ENCODE data around the gene EVX1. TPM values are rescaled to one million over a fixed set of nuclear protein-coding genes. Genes with fewer than 3 reads are reported as not detected.

Gene EVX1
- total and polyA plus RNA-seq, 2 experiments from 2014 or later = 0.95 to 1.1 TPM

DNA sequence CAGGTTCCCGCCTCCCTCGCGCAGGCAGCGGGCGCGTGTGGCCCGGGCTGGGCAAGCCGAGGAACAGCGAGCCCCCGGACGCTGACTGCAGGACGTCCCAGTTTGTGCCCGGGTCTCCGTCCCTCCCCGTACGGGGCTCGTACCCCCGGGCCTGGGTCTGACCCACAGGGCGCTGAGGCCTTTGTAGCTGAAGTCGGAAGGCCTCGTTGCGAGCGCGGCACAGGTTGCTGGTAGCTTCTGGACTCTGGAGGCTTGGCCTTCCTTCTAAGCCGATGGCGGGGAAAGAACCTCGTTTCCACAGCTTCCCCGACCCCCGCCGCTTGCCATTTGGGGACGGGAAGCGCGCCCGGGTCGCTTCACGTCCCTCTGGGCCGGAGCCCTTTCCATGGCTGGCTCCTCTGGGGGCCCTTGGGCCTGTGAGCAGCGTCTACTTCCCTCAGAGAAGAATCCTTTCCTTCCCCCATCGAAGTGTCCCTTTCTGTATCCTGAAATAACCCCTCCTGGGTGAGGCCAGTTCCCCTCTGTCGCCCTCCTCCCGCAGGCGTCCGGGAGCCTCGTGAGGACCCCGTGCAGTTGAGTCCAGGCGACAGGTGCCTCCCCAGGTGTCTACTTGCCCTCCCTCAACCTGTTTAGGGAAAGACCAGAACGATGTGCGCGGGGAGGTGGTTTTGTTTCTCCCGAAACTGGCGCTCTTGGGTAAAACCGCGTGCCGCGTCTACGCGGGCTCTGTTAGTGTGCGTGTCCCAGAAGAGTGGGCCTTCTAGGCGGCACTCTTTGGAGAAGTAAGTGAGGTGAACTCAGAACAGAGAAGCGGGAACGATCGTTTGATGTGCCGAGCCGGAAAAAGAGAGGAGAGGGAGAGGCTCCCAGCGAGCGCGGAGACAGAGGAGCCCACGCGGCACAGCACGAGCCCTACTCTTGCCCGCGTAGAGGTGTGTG, 9.3 kb downstream of the EVX1 start:
- H3K4me3 ChIP-seq = no peak overlapping the region
- WGBS (ENCODE audit: low lambda C conversion rate, missing lambda C conversion rate) = 35% methylated on average over 63 of the region's 72 CpGs
- peaks cover 78% of the 10 kb centered on the region for H3K27me3 ChIP-seq

DNA sequence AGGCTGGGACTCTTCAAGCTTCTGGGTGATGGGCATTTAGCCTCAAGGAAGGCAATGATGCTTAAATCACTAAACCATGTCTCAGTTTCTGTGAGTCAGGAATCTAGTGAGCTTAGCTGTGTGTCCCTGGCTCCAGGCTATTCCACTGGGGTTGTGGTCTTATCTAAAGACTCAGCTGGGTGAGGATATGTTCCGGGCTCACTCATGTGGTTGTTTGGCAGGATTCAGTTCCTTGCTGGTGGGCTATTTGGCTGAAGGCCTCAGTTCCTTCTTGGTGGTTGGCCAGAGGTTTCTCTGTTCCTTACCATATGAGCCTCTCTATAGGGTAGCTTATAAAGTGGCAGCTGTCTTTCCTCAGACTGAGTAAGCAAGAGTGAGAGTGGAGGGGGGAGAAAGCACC, 12.0 kb downstream of the EVX1 start:
- Histone ChIP-seq H3K27ac (no peak overlapping the region), H3K79me2 (no peaks in the 10 kb centered on the region), H3K4me2 (no peak overlapping the region), H3K4me1 (ENCODE audit: insufficient read depth) (peaks cover 7% of the 10 kb centered on the region), H3K27me3 (peaks cover 51% of the 10 kb centered on the region), H3K36me3 (replicated peaks; ENCODE audit: insufficient read depth, low read depth) (no peaks in the 10 kb centered on the region), H3K9me2 (replicated peaks; ENCODE audit: insufficient read depth) (no peaks in the 10 kb centered on the region), H3K9me3 (ENCODE audit: low read depth) (no peaks in the 10 kb centered on the region), H3K4me3 (no peak overlapping the region), H4K20me1 (ENCODE audit: insufficient read depth, poor library complexity, severe bottlenecking) (no peaks in the 10 kb centered on the region), H2AFZ (no peak overlapping the region)
- TF ChIP-seq EZH2 (IDR thresholded peaks at IDR 0.05; ENCODE audit: borderline replicate concordance) (no peak), EZH2phosphoT487 (IDR thresholded peaks at IDR 0.05; ENCODE audit: low read depth, severe bottlenecking, unreplicated experiment) (no peak)
- TF ChIP-seq, protein P1, sequence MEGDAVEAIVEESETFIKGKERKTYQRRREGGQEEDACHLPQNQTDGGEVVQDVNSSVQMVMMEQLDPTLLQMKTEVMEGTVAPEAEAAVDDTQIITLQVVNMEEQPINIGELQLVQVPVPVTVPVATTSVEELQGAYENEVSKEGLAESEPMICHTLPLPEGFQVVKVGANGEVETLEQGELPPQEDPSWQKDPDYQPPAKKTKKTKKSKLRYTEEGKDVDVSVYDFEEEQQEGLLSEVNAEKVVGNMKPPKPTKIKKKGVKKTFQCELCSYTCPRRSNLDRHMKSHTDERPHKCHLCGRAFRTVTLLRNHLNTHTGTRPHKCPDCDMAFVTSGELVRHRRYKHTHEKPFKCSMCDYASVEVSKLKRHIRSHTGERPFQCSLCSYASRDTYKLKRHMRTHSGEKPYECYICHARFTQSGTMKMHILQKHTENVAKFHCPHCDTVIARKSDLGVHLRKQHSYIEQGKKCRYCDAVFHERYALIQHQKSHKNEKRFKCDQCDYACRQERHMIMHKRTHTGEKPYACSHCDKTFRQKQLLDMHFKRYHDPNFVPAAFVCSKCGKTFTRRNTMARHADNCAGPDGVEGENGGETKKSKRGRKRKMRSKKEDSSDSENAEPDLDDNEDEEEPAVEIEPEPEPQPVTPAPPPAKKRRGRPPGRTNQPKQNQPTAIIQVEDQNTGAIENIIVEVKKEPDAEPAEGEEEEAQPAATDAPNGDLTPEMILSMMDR (IDR thresholded peaks at IDR 0.05; ENCODE audit: poor library complexity) = no peak
- WGBS (ENCODE audit: low lambda C conversion rate, missing lambda C conversion rate) = 60% methylated on average over 1 of the region's 1 CpG
- no peak for DNase-seq (ENCODE audit: low spot score)

More for the DNA sequence above, 9.3 kb downstream of the EVX1 start:
- H3K27ac ChIP-seq = no peak overlapping the region
- peaks cover 7% of the 10 kb centered on the region for H3K4me1 ChIP-seq (ENCODE audit: insufficient read depth)
- H3K4me2 ChIP-seq = peak overlapping the region; percentile 68
- H3K36me3 ChIP-seq (replicated peaks; ENCODE audit: insufficient read depth, low read depth) = no peaks in the 10 kb centered on the region
- no peaks in the 10 kb centered on the region for H3K79me2 ChIP-seq
- no peaks in the 10 kb centered on the region for H3K9me2 ChIP-seq (replicated peaks; ENCODE audit: insufficient read depth)
- no peaks in the 10 kb centered on the region for H3K9me3 ChIP-seq (ENCODE audit: low read depth)
- no peak for DNase-seq (ENCODE audit: low spot score)
- H4K20me1 ChIP-seq (ENCODE audit: insufficient read depth, poor library complexity, severe bottlenecking) = no peaks in the 10 kb centered on the region
- TF ChIP-seq EZH2 (IDR thresholded peaks at IDR 0.05; ENCODE audit: borderline replicate concordance) = peak; percentile 87
- TF ChIP-seq, protein P1 (IDR thresholded peaks at IDR 0.05; ENCODE audit: poor library complexity) = no peak
- peak overlapping the region; percentile 40 for H2AFZ ChIP-seq

DNA sequence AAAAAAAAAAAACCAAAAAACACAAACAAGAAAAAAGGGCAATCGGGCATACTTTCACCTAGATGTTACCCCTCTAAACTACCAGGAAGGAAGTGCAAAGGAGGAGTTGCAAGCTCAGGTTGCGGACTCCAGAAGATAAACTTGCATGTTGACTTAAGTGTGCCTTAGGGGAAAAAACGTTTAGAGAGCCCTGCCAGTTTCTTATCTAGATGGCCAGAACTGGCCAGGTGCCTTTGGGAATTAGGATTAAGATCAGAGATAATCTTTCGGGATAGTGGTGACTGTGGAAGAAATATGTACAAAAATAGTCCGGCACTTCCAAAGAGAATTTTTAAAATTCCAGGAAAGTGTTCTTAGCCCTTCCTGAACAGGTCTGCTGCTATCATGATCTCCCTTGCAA, 17.6 kb downstream of the EVX1 start:
- H3K36me3 ChIP-seq (replicated peaks; ENCODE audit: insufficient read depth, low read depth) = no peaks in the 10 kb centered on the region
- no peaks in the 10 kb centered on the region for H3K9me3 ChIP-seq (ENCODE audit: low read depth)
- no peaks in the 10 kb centered on the region for H3K27me3 ChIP-seq
- no peak for DNase-seq (ENCODE audit: low spot score)
- no peaks in the 10 kb centered on the region for H3K4me1 ChIP-seq (ENCODE audit: insufficient read depth)
- H3K4me2 ChIP-seq = no peak overlapping the region
- no peaks in the 10 kb centered on the region for H4K20me1 ChIP-seq (ENCODE audit: insufficient read depth, poor library complexity, severe bottlenecking)
- H3K27ac ChIP-seq = no peak overlapping the region
- no peak overlapping the region for H2AFZ ChIP-seq
- WGBS (ENCODE audit: low lambda C conversion rate, missing lambda C conversion rate) = 25% methylated on average over 5 of the region's 5 CpGs
- H3K4me3 ChIP-seq = no peak overlapping the region
- no peaks in the 10 kb centered on the region for H3K9me2 ChIP-seq (replicated peaks; ENCODE audit: insufficient read depth)
- no peaks in the 10 kb centered on the region for H3K79me2 ChIP-seq
- TF ChIP-seq EZH2 (IDR thresholded peaks at IDR 0.05; ENCODE audit: borderline replicate concordance) (no peak), EZH2phosphoT487 (IDR thresholded peaks at IDR 0.05; ENCODE audit: low read depth, severe bottlenecking, unreplicated experiment) (no peak)
- TF ChIP-seq, protein P1 (IDR thresholded peaks at IDR 0.05; ENCODE audit: poor library complexity) = no peak
